Osteocyte (in vitro differentiated cells): ENCODE results near the gene SHISA9. TPM values are rescaled to one million over a fixed set of nuclear protein-coding genes. Genes with fewer than 3 reads are reported as not detected.

ENCODE experiments used
- DNase-seq: peaks from one replicate; pipeline ENCODE4 v3.0.0; 2021; ENCODE audit warnings: mixed read lengths; ENCODE audit not compliant: unreplicated experiment; ENCODE audit errors: extremely low spot score
- H3K27ac Mint-ChIP-seq: one replicate; pipeline ENCODE4 v1.8.0; 2021; ENCODE audit warnings: mild to moderate bottlenecking, mixed read lengths; ENCODE audit not compliant: unreplicated experiment
- H3K27me3 Mint-ChIP-seq: one replicate; pipeline ENCODE4 v1.8.0; 2021; ENCODE audit warnings: mixed read lengths; ENCODE audit not compliant: unreplicated experiment
- H3K36me3 Mint-ChIP-seq: one replicate; pipeline ENCODE4 v1.8.0; 2021; ENCODE audit warnings: mixed read lengths; ENCODE audit not compliant: unreplicated experiment
- H3K4me1 Mint-ChIP-seq: one replicate; pipeline ENCODE4 v1.8.0; 2021; ENCODE audit warnings: mixed read lengths; ENCODE audit not compliant: unreplicated experiment
- H3K4me3 Mint-ChIP-seq: one replicate; pipeline ENCODE4 v1.8.0; 2021; ENCODE audit warnings: mild to moderate bottlenecking, moderate library complexity, mixed read lengths; ENCODE audit not compliant: unreplicated experiment
- H3K9me3 Mint-ChIP-seq: one replicate; pipeline ENCODE4 v1.8.0; 2021; ENCODE audit warnings: mixed read lengths; ENCODE audit not compliant: unreplicated experiment
- total RNA-seq: library from RNA; stranded (reverse); gene quantifications from 2 replicates; pipeline ENCODE4 v1.2.1, GENCODE V29; 2021
- TF ChIP-seq, protein P1 (sequence below): fragments of 200-600 bp; sonication (generic); IDR thresholded peaks from 2 replicates; pipeline ENCODE4 v1.5.0; 2021; ENCODE audit warnings: antibody characterized with exemption, mild to moderate bottlenecking, moderate library complexity

Gene SHISA9
- total RNA-seq, 1 donor from 2014 or later, result not detected

GRCh38 chr16:13171313-13171712 is 269.9 kb downstream of the SHISA9 start:
- Mint-ChIP-seq H3K4me1 (no peaks in the 10 kb centered on the region), H3K27ac (no peak overlapping the region), H3K9me3 (peaks cover 40% of the 10 kb centered on the region), H3K4me3 (no peak overlapping the region), H3K27me3 (no peaks in the 10 kb centered on the region), H3K36me3 (no peaks in the 10 kb centered on the region)
- DNase-seq, result no peak
- TF ChIP-seq, protein P1, sequence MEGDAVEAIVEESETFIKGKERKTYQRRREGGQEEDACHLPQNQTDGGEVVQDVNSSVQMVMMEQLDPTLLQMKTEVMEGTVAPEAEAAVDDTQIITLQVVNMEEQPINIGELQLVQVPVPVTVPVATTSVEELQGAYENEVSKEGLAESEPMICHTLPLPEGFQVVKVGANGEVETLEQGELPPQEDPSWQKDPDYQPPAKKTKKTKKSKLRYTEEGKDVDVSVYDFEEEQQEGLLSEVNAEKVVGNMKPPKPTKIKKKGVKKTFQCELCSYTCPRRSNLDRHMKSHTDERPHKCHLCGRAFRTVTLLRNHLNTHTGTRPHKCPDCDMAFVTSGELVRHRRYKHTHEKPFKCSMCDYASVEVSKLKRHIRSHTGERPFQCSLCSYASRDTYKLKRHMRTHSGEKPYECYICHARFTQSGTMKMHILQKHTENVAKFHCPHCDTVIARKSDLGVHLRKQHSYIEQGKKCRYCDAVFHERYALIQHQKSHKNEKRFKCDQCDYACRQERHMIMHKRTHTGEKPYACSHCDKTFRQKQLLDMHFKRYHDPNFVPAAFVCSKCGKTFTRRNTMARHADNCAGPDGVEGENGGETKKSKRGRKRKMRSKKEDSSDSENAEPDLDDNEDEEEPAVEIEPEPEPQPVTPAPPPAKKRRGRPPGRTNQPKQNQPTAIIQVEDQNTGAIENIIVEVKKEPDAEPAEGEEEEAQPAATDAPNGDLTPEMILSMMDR, result no peak

GRCh38 chr16:13176711-13177110 is 275.3 kb downstream of the SHISA9 start:
- no peak for DNase-seq
- H3K4me1 Mint-ChIP-seq, result no peaks in the 10 kb centered on the region
- no peak overlapping the region for H3K27ac Mint-ChIP-seq
- TF ChIP-seq, protein P1, result no peak
- peaks cover 24% of the 10 kb centered on the region for H3K9me3 Mint-ChIP-seq
- H3K36me3 Mint-ChIP-seq, result no peaks in the 10 kb centered on the region
- H3K27me3 Mint-ChIP-seq, result no peaks in the 10 kb centered on the region
- H3K4me3 Mint-ChIP-seq, result no peak overlapping the region

DNA sequence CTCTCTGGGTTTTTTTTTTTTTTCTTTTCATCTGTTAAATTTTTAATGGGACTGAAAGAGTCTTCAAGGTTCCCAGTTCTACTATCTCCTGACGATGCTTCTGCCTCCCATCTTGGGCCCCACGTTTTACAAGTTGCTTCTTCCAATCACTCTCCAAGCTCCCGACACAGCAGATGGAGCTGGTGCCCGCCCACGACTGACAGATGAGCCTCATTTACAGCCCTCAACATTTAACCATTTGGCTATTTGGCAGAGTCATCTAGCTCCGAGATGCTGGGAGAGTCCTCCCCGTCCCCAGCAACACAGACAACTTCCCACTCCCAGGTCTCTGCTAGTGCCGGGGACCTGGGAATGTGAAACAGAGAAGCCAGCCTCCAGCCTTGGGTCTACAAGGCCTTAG is 276.9 kb downstream of the SHISA9 start:
- DNase-seq, result no peak
- Mint-ChIP-seq H3K4me1 (no peaks in the 10 kb centered on the region), H3K4me3 (no peak overlapping the region), H3K27me3 (no peaks in the 10 kb centered on the region), H3K36me3 (no peaks in the 10 kb centered on the region), H3K9me3 (peaks cover 13% of the 10 kb centered on the region), H3K27ac (no peak overlapping the region)
- TF ChIP-seq, protein P1, result no peak

DNA sequence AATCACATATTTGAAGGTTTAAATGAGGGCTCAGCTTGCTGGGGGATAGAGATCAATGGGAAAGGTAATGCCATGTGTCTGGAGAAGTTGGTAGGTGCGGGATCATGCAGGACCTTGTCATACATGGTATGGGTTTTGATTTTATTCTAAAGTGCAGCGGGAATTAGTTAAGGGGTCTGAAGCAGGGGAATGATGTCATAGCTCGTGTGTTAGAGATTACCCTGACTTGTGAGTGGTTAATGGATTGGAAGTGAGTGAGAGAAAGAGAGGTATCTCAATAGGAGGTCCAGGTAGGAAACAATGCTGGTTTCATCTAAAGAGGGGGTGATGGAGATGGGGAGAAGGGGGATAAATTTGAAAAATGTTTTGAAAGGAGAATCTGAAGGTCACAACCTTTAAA is 280.0 kb downstream of the SHISA9 start:
- H3K27me3 Mint-ChIP-seq, result no peaks in the 10 kb centered on the region
- no peak for DNase-seq
- no peak overlapping the region for H3K27ac Mint-ChIP-seq
- no peaks in the 10 kb centered on the region for H3K36me3 Mint-ChIP-seq
- no peak overlapping the region for H3K4me3 Mint-ChIP-seq
- TF ChIP-seq, protein P1, result no peak
- H3K9me3 Mint-ChIP-seq, result peaks cover 9% of the 10 kb centered on the region
- H3K4me1 Mint-ChIP-seq, result no peaks in the 10 kb centered on the region

GRCh38 chr16:13186813-13187212 is 285.4 kb downstream of the SHISA9 start:
- H3K4me3 Mint-ChIP-seq, result no peak overlapping the region
- TF ChIP-seq, protein P1, result no peak
- no peaks in the 10 kb centered on the region for H3K4me1 Mint-ChIP-seq
- H3K27me3 Mint-ChIP-seq, result no peaks in the 10 kb centered on the region
- no peaks in the 10 kb centered on the region for H3K36me3 Mint-ChIP-seq
- no peak for DNase-seq
- peaks cover 25% of the 10 kb centered on the region for H3K9me3 Mint-ChIP-seq
- no peak overlapping the region for H3K27ac Mint-ChIP-seq
